Measurements from ENCODE around the gene PCDH1. TPM values are rescaled to one million over a fixed set of nuclear protein-coding genes. Genes with fewer than 3 reads are reported as not detected.

The PCDH1 gene
- total and polyA plus RNA-seq, 11 donors, result 10.2 to 106 (median 19.2) TPM

- Histone ChIP-seq H3K9me3 (no peaks in the 10 kb centered on the region), H3K27ac (peak overlapping the region; percentile 72 to 99 (median 96)), H3K4me1 (peaks cover 0 to 48% (median 30%) of the 10 kb centered on the region in 12 donors), H3K4me3 (peak overlapping the region in 5 of 12 donors; percentile 62 to 80 (median 77)), H3K36me3 (peaks cover 0 to 8% (median 0%) of the 10 kb centered on the region in 9 donors), H3K27me3 (no peaks in the 10 kb centered on the region)
- DNase-seq (no peak), ATAC-seq (no peak)
- 61 to 93% (median 67%) methylated on average over 6 to 10 of the region's 10 CpGs for WGBS, 4 donors
- TF ChIP-seq POLR2A (IDR thresholded peaks at IDR 0.05), result no peak
- no peak for TF ChIP-seq CTCF (IDR thresholded peaks at IDR 0.05)
- intact Hi-C loops (cut with DNase I), result loop anchor here in 2 of 10 donors (2.0 kb wide), 1 partner anchor 23 kb away; no protein-coding TSS in a partner anchor
Measured at GRCh38 chr5:141851195-141851874, 26.9 kb downstream of the PCDH1 start.

DNA sequence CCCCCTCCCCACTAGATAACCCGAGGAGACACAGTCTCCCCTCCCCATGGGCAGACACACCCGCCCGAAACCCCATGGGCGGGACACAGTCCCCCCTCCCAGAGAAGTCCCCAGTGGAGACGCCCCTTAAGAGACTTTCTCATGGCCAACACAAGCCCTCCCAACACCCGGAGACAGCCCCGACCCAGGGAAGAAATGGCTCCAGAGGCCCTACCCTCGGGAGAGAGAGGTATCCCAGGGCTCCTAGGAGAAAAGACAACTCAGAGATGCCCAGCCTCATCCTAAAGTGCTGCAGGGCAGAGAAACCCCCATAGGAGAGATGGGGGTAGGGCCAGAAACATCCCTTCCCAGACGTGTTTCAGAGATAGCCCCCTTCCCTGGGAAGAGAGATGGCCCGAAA is 27.4 kb downstream of the PCDH1 start:
- Histone ChIP-seq H3K27me3 (no peaks in the 10 kb centered on the region), H3K27ac (peak overlapping the region; percentile 72 to 99 (median 96)), H3K4me1 (peaks cover 0 to 47% (median 30%) of the 10 kb centered on the region in 12 donors), H3K4me3 (peak overlapping the region in 11 of 12 donors; percentile 25 to 94 (median 75)), H3K36me3 (peaks cover 0 to 7% (median 0%) of the 10 kb centered on the region in 9 donors), H3K9me3 (no peaks in the 10 kb centered on the region)
- no peak for ATAC-seq
- intact Hi-C loops (cut with DNase I), result loop anchor here in 2 of 10 donors (2.0 kb wide), 1 partner anchor 24 kb away; no protein-coding TSS in a partner anchor
- DNase-seq, result no peak
- WGBS, 4 donors, result 7 to 25% (median 14%) methylated on average over 4 to 10 of the region's 10 CpGs
- TF ChIP-seq POLR2A (IDR thresholded peaks at IDR 0.05) (no peak), CTCF (IDR thresholded peaks at IDR 0.05) (no peak)

- H3K4me1 ChIP-seq, result peaks cover 0 to 43% (median 28%) of the 10 kb centered on the region in 12 donors
- DNase-seq, result peak in 3 of 5 donors; percentile 49 to 54 (median 51)
Measured at GRCh38 chr5:141850244-141850768, 27.9 kb downstream of the PCDH1 start.

More at GRCh38 chr5:141850244-141850768, 27.9 kb downstream of the PCDH1 start:
- TF ChIP-seq CTCF (IDR thresholded peaks at IDR 0.05), result no peak
- TF ChIP-seq POLR2A (IDR thresholded peaks at IDR 0.05), result no peak
- Histone ChIP-seq H3K36me3 (peaks cover 0 to 7% (median 0%) of the 10 kb centered on the region in 9 donors), H3K27ac (peak overlapping the region; percentile 76 to 99 (median 96)), H3K4me3 (peak overlapping the region; percentile 36 to 94 (median 74)), H3K27me3 (no peaks in the 10 kb centered on the region), H3K9me3 (no peaks in the 10 kb centered on the region)
- ATAC-seq, result peak; percentile 8 to 65 (median 39)
- whole genome bisulfite sequencing, 4 donors, result 0 to 1% (median 1%) methylated on average over 33 to 36 of the region's 36 CpGs
- intact Hi-C loops (cut with DNase I), result loop anchor here in 2 of 10 donors (2.0 kb wide), 1 partner anchor 24 kb away; no protein-coding TSS in a partner anchor

Measured in heart left ventricle (tissue), 16 donors.